H1 (cell line): ENCODE results near the gene KCNC3. TPM values are rescaled to one million over a fixed set of nuclear protein-coding genes. Genes with fewer than 3 reads are reported as not detected.

Experiments
- CBX8 ChIP-seq: fragments of 300-800, 300-1000 bp; sonication (generic); IDR thresholded peaks from 2 replicates; pipeline ENCODE4 v1.7.1; 2016; ENCODE audit warnings: low read depth, low read length, borderline replicate concordance
- CEBPB ChIP-seq: IDR thresholded peaks from 2 replicates; pipeline ENCODE4 v1.6.1; 2012; ENCODE audit warnings: low read depth, low read length
- CHD2 ChIP-seq: IDR thresholded peaks from 2 replicates; pipeline ENCODE4 v1.6.1; 2012; ENCODE audit warnings: low read length, improper control_type of control experiment
- CTBP2 ChIP-seq: IDR thresholded peaks from 2 replicates; pipeline ENCODE4 v1.7.0; 2011; ENCODE audit warnings: borderline replicate concordance, mild to moderate bottlenecking, moderate library complexity, mixed read lengths, low read length; ENCODE audit not compliant: insufficient read depth, insufficient read length
- EP300 ChIP-seq, 2 experiments: IDR thresholded peaks; 1 replicate in 1 of 2; 2 replicates in 1 of 2; pipeline ENCODE4 v1.6.1; 2011 to 2012; ENCODE audit warnings: low read depth in 2 of 2, low read length in 2 of 2, mild to moderate bottlenecking in 2 of 2, borderline replicate concordance in 1 of 2, inconsistent platforms in 1 of 2, moderate library complexity in 1 of 2
- FOSL1 ChIP-seq: IDR thresholded peaks from 2 replicates; pipeline ENCODE4 v1.6.1; 2011; ENCODE audit warnings: mild to moderate bottlenecking, low read depth, low read length, moderate library complexity; ENCODE audit not compliant: insufficient read depth
- GTF2F1 ChIP-seq: IDR thresholded peaks from 2 replicates; pipeline ENCODE4 v1.6.1; 2012; ENCODE audit warnings: low read depth, low read length, improper control_type of control experiment, borderline replicate concordance
- HDAC2 ChIP-seq, 2 experiments: fragments of 300-600 bp in 1 of 2; sonication (generic) in 1 of 2; IDR thresholded peaks; 2 replicates each; pipeline ENCODE4 v1.6.1; 2011 to 2012; ENCODE audit warnings: low read depth in 2 of 2, low read length in 2 of 2, mild to moderate bottlenecking in 2 of 2, moderate library complexity in 2 of 2, borderline replicate concordance in 1 of 2, inconsistent platforms in 1 of 2
- NRF1 ChIP-seq: IDR thresholded peaks from 2 replicates; pipeline ENCODE4 v1.6.1; 2011; ENCODE audit warnings: mild to moderate bottlenecking, low read depth, low read length, improper control_type of control experiment
- RAD21 ChIP-seq, 2 experiments: IDR thresholded peaks in 1 of 2; conservative IDR thresholded peaks in 1 of 2; 2 replicates each; pipeline ENCODE4 v1.6.1; 2011; ENCODE audit warnings: low read depth in 2 of 2, low read length in 2 of 2, improper control_type of control experiment in 1 of 2, inconsistent platforms in 1 of 2, mild to moderate bottlenecking in 1 of 2, moderate library complexity in 1 of 2
- RNF2 ChIP-seq: fragments of 200-900, 300-1000 bp; sonication (generic); IDR thresholded peaks from 2 replicates; pipeline ENCODE4 v1.7.1; 2016; ENCODE audit warnings: borderline replicate concordance, low read depth, mild to moderate bottlenecking, antibody characterized with exemption, low read length; ENCODE audit not compliant: poor library complexity, severe bottlenecking; ENCODE audit errors: missing control alignments
- SIN3A ChIP-seq, 2 experiments: IDR thresholded peaks in 1 of 2; conservative IDR thresholded peaks in 1 of 2; 2 replicates each; pipeline ENCODE4 v1.6.1; 2011 to 2012; ENCODE audit warnings: low read length in 2 of 2, improper control_type of control experiment in 1 of 2, low read depth in 1 of 2, mild to moderate bottlenecking in 1 of 2
- SP2 ChIP-seq: IDR thresholded peaks from 2 replicates; pipeline ENCODE4 v1.6.1; 2012; ENCODE audit warnings: mild to moderate bottlenecking, low read length, inconsistent platforms
- SRF ChIP-seq: IDR thresholded peaks from 2 replicates; pipeline ENCODE4 v1.6.1; 2011; ENCODE audit warnings: mild to moderate bottlenecking, low read depth, low read length, moderate library complexity
- SUZ12 ChIP-seq: fragments of 200-600 bp; sonication (generic); IDR thresholded peaks from 2 replicates; pipeline ENCODE4 v1.6.1; 2012; ENCODE audit warnings: mild to moderate bottlenecking, inconsistent platforms, low read length, moderate library complexity, mixed read lengths
- TEAD4 ChIP-seq: IDR thresholded peaks from 2 replicates; pipeline ENCODE4 v1.6.1; 2012; ENCODE audit warnings: low read depth, low read length, inconsistent platforms, mixed read lengths
- YY1 ChIP-seq: IDR thresholded peaks from 2 replicates; pipeline ENCODE4 v1.6.1; 2011; ENCODE audit warnings: low read depth, mild to moderate bottlenecking, low read length
- polyA plus RNA-seq, 7 experiments: library from polyadenylated mRNA; depleted of rRNA in 3 of 7; stranded (reverse) in 5 of 7; unstranded in 2 of 7; fragments of >200 nt in 5 of 7; fragments of 200-250 nt in 2 of 7; gene quantifications; 1 replicate in 5 of 7; 2 replicates in 1 of 7; 4 replicates in 1 of 7; pipeline versions ENCODE4 v1.2.1 to v1.2.3, GENCODE V29; 2011 to 2013; ENCODE audit warnings: missing spikeins in 2 of 7, mixed read lengths in 2 of 7
- total RNA-seq: library from RNA; stranded (reverse); fragmentation: NEBNext Ultra II Directional; extraction: Animal tissue kit (Norgen Biotek cat#: 25700); gene quantifications from 2 replicates; pipeline ENCODE4 v1.2.1, GENCODE V29; 2021

Gene KCNC3
- total and polyA plus RNA-seq, 2 of the 8 experiments (the other 6 are each of a cell fraction or from before 2014, with no cell fraction given) = 3.9 to 7.2 TPM

DNA sequence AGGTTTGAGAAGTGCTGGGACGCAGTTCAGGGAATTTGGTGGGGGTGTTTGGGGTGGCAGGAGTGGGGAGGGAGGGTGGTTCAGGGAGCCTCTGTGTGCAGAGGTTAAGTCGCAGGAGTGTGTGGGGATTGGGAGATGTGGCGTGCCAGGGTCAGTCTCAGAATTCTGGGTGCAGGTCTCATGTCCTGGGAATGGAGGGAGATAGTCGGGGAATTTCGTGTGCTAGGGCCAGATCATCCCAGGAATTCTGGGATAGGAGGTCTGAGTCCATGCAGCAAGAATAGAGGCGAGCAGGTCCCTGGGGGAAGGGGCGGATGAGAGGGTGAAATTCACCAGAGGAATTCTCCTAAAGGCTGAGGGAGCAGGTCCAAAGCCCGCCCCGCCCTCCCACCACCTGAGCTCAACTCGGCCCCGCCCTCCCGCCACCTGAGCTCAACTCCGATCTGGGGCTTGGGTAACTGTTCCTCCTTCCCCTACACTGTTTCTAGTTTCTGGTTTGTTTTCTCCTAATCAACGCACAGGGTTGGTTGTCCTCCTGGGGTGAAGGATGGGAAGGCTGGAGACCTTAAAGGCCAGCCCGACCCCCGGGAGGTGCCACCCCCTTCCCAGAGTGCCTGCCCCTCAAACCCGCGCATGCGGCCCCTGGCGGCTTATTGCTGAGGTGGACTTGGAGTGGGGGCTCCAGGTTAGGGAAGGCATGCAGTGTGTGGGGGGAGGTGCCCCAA lies 15.2 kb downstream of the KCNC3 start (continued):
- TF ChIP-seq CHD2 = no peak
- TF ChIP-seq NRF1 = peak; percentile 27; the same call in 1 of the 2 replicates
- TF ChIP-seq CTBP2 = no peak
- TF ChIP-seq YY1 = 0 out of 2 replicates have a peak, but pooled peaks have one; percentile 21
- TF ChIP-seq RNF2 = no peak
- no peak for TF ChIP-seq SRF
- TF ChIP-seq GTF2F1 = no peak
- peak in 1 of 2 experiments; percentile 29; a peak in 2 of 4 replicates for TF ChIP-seq RAD21 (IDR thresholded peaks at IDR 0.05 in 1 of 2, conservative IDR thresholded peaks at IDR 0.05 in 1 of 2; ENCODE audit: low read depth in 2 of 2, low read length in 2 of 2)
- TF ChIP-seq TEAD4 = no peak
- peak in 1 of 2 experiments; percentile 77; a peak in 1 of 4 replicates for TF ChIP-seq SIN3A (conservative IDR thresholded peaks at IDR 0.05 in 1 of 2, IDR thresholded peaks at IDR 0.05 in 1 of 2; ENCODE audit: low read depth in 1 of 2, low read length in 2 of 2)
- peak in 1 of 2 experiments; percentile 76; a peak in 1 of 4 replicates for TF ChIP-seq HDAC2 (IDR thresholded peaks at IDR 0.05; ENCODE audit: borderline replicate concordance in 1 of 2, low read depth in 2 of 2, low read length in 2 of 2)
- no peak for TF ChIP-seq CEBPB
- 0 out of 2 replicates have a peak, but pooled peaks have one; percentile 7 for TF ChIP-seq SUZ12
- TF ChIP-seq CBX8 = no peak
- peak in 1 of 2 experiments; percentile 64; a peak in 1 of 3 replicates for TF ChIP-seq EP300 (IDR thresholded peaks at IDR 0.05; ENCODE audit: borderline replicate concordance in 1 of 2, low read depth in 2 of 2, low read length in 2 of 2)
- TF ChIP-seq SP2 = no peak
- no peak for TF ChIP-seq FOSL1
- TF ChIP-seq, all 59 proteins: peak for 10
